Small intestine (tissue), 7 donors: Measurements from ENCODE around the gene CUTC. TPM values are rescaled to one million over a fixed set of nuclear protein-coding genes. Genes with fewer than 3 reads are reported as not detected.

ENCODE experiments used
- DNase-seq, 2 donors: peaks; one replicate each; pipeline versions ENCODE4 v3.0.0 to v3.0.0-alpha.2; 2013
- FAIRE-seq: peaks from 2 replicates; lab custom pipeline; 2012; peaks lifted over from hg19 to GRCh38; lab: Jason Lieb, UNC
- H3K27ac ChIP-seq, 3 donors: one replicate each; pipeline ENCODE4 v1.5.1; 2013; ENCODE audit warnings: low read length in 2 of 3, mild to moderate bottlenecking in 2 of 3, control low read depth in 1 of 3, inconsistent platforms in 1 of 3, low read depth in 1 of 3, moderate library complexity in 1 of 3
- H3K27me3 ChIP-seq, 3 donors: one replicate each; pipeline ENCODE4 v1.6.1; 2013; ENCODE audit warnings: low read length in 3 of 3, inconsistent platforms in 1 of 3; ENCODE audit not compliant: control insufficient read depth in 3 of 3, insufficient read depth in 3 of 3
- H3K36me3 ChIP-seq, 3 donors: one replicate each; pipeline ENCODE4 v1.6.1; 2013; ENCODE audit warnings: low read length in 3 of 3, inconsistent platforms in 1 of 3, low read depth in 1 of 3, mild to moderate bottlenecking in 1 of 3, moderate library complexity in 1 of 3; ENCODE audit not compliant: control insufficient read depth in 3 of 3, insufficient read depth in 2 of 3
- H3K4me1 ChIP-seq, 3 donors: one replicate each; pipeline ENCODE4 v1.6.1; 2013; ENCODE audit warnings: low read length in 2 of 3, inconsistent platforms in 1 of 3, low read depth in 1 of 3, mild to moderate bottlenecking in 1 of 3, moderate library complexity in 1 of 3; ENCODE audit not compliant: control insufficient read depth in 3 of 3, insufficient read depth in 2 of 3
- H3K4me3 ChIP-seq, 3 donors: one replicate each; pipeline ENCODE4 v1.5.1; 2013; ENCODE audit warnings: low read length in 3 of 3, control low read depth in 1 of 3, inconsistent platforms in 1 of 3, low read depth in 1 of 3, mild to moderate bottlenecking in 1 of 3, moderate library complexity in 1 of 3
- H3K9me3 ChIP-seq, 2 donors: one replicate each; pipeline ENCODE4 v1.6.1; 2013; ENCODE audit warnings: low read depth in 1 of 2, low read length in 1 of 2; ENCODE audit not compliant: control insufficient read depth in 2 of 2, insufficient read depth in 1 of 2
- WGBS, 3 donors: extraction: QIAGEN DNeasy Blood & Tissue Kit; methylation state at CpG; one replicate each; pipeline ENCODE4 v1.1.7; 2013; 5-methylcytosine and 5-hydroxymethylcytosine counted together
- polyA plus RNA-seq, 4 donors: library from polyadenylated mRNA; stranded (reverse) in 3 of 4; unstranded in 1 of 4; fragments of 200-250 nt in 3 of 4; fragments of 120-200 nt in 1 of 4; gene quantifications; one replicate each; pipeline versions ENCODE4 v1.2.1 to v1.2.3, GENCODE V29; 2013
- donor health status: healthy with polysubstance abuse.
- donor health status: control.
- donor health status: control.
- donor health status: Bipolar disorder and iron deficiency.
- donor health status: healthy.

Gene CUTC
- polyA plus RNA-seq, 4 donors: 21.1 to 24.3 (median 21.6) TPM

DNA sequence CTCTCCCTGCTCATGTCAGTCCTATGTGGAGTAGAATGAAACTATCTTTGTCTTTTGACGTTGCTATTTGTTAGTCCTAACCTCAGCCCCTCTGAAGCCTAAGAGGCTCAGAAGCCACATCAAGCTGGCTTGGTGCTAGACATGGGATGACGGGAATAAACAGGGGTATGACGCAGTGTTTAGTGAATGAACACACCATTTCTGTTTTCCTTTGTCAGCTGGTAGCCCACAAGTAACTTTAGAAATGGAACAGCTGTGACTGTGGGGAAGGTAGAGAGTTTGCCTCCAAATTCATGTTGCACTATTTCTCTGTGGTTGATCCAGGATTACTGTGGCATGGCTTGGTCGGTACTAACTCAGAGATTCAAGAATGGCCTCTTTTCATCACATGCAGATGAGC lies 31.4 kb upstream of the CUTC start:
- H3K4me1 ChIP-seq: no peaks in the 10 kb centered on the region
- H3K27ac ChIP-seq: no peak overlapping the region
- no peaks in the 10 kb centered on the region for H3K9me3 ChIP-seq
- 91 to 96% (median 95%) methylated on average over 4 of the region's 4 CpGs for WGBS, 3 donors
- H3K27me3 ChIP-seq: no peaks in the 10 kb centered on the region
- H3K36me3 ChIP-seq: peaks cover 27 to 53% (median 48%) of the 10 kb centered on the region in 3 donors
- DNase-seq (no peak), FAIRE-seq (no peak)
- no peak overlapping the region for H3K4me3 ChIP-seq

DNA sequence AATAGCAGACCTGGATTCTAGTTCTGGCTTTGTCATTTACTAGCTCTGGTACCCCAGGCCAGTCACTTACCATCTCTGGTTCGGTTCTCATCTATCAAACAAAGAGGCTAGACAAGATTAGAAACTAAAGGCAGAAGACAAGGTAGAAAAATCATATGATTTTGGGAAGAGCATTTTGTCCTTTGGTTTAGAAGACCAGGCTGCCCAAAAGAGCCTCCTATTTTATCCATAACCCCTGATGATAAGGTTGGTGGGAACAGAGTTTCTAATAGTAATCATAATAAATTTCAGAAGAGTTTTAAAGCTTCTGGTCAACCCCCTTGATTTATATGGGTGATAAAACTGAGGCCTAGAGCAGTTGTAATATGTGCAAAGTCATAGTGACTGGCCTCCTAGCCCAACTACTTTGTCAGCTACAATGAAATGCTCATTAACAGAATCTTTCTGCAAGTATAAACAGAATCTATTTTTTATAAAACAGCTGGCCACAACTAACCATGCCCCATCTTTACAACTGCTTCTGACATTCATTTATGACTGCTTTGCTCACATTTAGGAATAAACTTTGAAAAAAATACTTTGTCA lies 23.5 kb upstream of the CUTC start:
- WGBS, 3 donors: 89 to 97% (median 92%) methylated on average over 1 of the region's 1 CpG
- H3K9me3 ChIP-seq: no peaks in the 10 kb centered on the region
- no peak for DNase-seq
- FAIRE-seq: no peak
- no peak overlapping the region for H3K4me3 ChIP-seq
- H3K27me3 ChIP-seq: no peaks in the 10 kb centered on the region
- no peaks in the 10 kb centered on the region for H3K4me1 ChIP-seq
- peaks cover 15 to 27% (median 27%) of the 10 kb centered on the region in 3 donors for H3K36me3 ChIP-seq
- no peak overlapping the region for H3K27ac ChIP-seq

DNA sequence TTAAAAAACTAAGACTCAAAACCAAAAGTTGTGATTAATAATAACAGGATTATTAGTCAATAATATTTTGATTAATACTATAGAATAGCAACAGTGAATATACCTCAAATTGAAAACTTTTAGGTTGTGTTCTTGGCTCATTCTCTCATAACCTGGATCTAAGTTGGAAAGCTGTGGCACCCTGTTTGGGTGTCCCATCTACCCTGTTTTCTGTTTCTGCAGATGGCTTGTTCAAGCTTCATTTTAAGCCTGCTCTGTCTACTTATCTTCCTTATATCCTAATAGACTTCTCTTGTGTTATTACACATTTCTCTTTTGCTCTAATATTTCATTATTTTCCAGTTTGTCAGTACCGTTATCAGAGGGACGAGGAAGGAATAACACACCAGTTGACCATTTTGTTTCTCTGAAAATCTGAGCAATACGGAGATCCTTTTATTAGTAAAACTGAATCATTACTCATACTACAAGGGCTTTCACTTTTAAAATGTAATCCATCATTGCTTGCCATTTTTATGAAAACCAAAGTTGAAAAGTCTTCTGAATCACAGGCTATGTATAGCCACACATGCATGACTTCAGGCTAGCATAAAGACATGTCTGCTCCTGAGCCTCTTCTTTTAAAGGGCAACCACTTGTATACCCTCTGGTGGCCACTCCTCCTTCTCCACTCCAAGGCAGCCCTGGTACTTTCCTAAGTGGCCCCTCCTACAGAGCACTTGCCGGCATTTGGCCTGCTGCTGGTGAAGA lies 22.4 kb upstream of the CUTC start:
- FAIRE-seq: no peak
- peaks cover 11 to 23% (median 22%) of the 10 kb centered on the region in 3 donors for H3K36me3 ChIP-seq
- WGBS, 3 donors: 63 to 84% (median 68%) methylated on average over 4 of the region's 4 CpGs
- DNase-seq: no peak
- H3K27ac ChIP-seq: no peak overlapping the region
- no peaks in the 10 kb centered on the region for H3K9me3 ChIP-seq
- no peaks in the 10 kb centered on the region for H3K27me3 ChIP-seq
- H3K4me1 ChIP-seq: no peaks in the 10 kb centered on the region
- H3K4me3 ChIP-seq: no peak overlapping the region

DNA sequence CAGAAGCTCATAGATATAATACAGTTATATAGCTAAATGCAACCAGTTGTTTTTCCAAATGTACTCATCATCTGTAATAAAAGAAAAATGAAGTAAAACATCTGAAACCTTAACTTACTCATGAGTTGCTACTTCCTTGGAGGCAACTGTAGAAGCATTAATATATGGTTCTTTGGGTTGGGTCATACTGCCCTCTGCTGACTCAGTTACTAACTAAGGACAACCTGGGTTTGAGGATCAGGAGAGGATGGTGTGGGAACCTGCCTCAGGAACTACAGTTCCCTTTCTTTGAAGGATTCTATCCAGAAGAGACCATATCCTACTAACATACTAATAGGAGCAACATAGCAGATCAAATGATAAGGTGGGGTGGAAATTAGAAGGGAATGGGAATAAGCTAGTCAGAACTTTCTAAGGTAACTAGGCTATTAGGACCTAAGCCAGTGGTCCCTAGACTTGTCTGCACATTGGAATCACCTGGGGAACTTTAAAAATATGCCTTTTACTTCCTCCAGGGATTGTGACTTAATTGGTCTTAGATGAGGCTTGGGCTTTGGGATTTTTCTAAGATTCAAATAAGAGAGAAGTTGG lies 20.8 kb upstream of the CUTC start:
- FAIRE-seq (no peak), DNase-seq (peak; percentile 57 to 58)
- Histone ChIP-seq H3K4me1 (no peaks in the 10 kb centered on the region), H3K36me3 (peaks cover 6 to 23% (median 18%) of the 10 kb centered on the region in 3 donors), H3K27me3 (no peaks in the 10 kb centered on the region), H3K9me3 (no peaks in the 10 kb centered on the region), H3K4me3 (no peak overlapping the region), H3K27ac (no peak overlapping the region)

DNA sequence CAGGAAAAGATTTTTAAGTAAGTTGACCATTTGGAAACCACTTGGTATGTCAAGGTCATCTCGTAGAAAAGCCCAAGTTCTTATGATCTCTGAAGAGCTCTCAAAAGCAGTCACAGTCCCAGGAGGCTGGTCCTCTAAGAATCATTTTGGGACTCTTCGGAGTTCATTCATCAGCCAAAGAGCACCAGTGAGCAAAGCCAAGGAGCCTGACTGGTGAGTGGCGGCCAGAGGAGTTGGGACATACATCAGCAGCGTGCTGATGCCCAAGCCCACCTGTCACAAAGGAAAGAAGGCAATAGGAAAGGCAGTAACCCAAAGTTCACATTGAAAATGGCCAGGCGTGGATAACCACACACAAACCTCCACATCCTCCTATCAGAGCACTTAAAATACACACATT lies 17.6 kb upstream of the CUTC start:
- Histone ChIP-seq H3K27ac (no peak overlapping the region), H3K9me3 (no peaks in the 10 kb centered on the region), H3K36me3 (peaks cover 6 to 44% (median 28%) of the 10 kb centered on the region in 3 donors), H3K27me3 (no peaks in the 10 kb centered on the region), H3K4me1 (no peaks in the 10 kb centered on the region), H3K4me3 (no peak overlapping the region)
- no peak for DNase-seq
- 87 to 95% (median 91%) methylated on average over 5 of the region's 5 CpGs for WGBS, 3 donors
- FAIRE-seq: no peak

DNA sequence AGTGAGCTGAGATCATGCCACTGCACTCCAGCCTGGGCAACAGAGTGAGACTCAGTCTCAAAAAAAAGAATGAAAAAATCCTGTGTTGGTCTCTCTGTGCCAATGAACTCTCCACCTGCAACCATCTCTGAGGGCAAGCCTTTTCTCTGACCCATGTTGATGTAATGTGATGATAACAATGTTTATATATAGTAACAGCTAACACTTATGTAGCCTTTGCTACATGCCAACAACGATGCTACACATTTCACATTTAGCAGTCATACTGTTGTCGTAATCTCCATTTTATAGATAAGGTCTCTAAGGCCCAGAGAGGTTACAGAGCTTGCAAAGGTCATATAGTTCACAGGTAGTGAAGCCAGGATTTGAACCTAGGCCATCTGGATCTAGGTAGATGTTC lies 11.6 kb upstream of the CUTC start:
- FAIRE-seq: no peak

DNA sequence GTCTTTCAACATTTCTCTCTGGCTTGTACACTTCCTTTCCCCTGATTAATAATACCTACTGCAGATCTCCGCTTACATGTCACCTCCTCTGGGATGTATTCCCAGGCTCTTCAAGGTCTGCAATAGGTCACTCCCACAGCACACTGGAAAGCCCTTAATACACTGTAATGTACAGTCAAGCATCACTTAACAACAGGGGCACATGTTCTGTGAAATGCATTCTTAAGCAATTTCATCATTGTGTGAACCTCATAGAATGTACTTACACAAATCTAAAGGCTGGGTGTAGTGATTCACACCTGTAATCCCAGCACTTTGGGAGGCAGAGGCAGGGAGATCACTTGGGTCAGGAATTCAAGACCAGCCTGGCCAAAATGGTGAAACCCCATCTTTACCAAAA lies 2.0 kb upstream of the CUTC start:
- 94 to 96% (median 96%) methylated on average over 1 of the region's 1 CpG for WGBS, 3 donors
- H3K4me3 ChIP-seq: no peak overlapping the region
- H3K4me1 ChIP-seq: peaks cover 0 to 12% (median 1%) of the 10 kb centered on the region in 3 donors
- DNase-seq (no peak), FAIRE-seq (no peak)
- no peaks in the 10 kb centered on the region for H3K9me3 ChIP-seq
- H3K27ac ChIP-seq: no peak overlapping the region
- peaks cover 2 to 18% (median 8%) of the 10 kb centered on the region in 3 donors for H3K36me3 ChIP-seq
- H3K27me3 ChIP-seq: no peaks in the 10 kb centered on the region

More for the DNA sequence above, 11.6 kb upstream of the CUTC start:
- no peaks in the 10 kb centered on the region for H3K27me3 ChIP-seq
- DNase-seq: no peak
- peak overlapping the region in 1 of 3 donors; percentile 14 for H3K4me3 ChIP-seq
- no peaks in the 10 kb centered on the region for H3K4me1 ChIP-seq
- 64 to 87% (median 83%) methylated on average over 2 of the region's 2 CpGs for WGBS, 3 donors
- no peak overlapping the region for H3K27ac ChIP-seq
- no peaks in the 10 kb centered on the region for H3K9me3 ChIP-seq
- peaks cover 9 to 47% (median 20%) of the 10 kb centered on the region in 3 donors for H3K36me3 ChIP-seq

DNA sequence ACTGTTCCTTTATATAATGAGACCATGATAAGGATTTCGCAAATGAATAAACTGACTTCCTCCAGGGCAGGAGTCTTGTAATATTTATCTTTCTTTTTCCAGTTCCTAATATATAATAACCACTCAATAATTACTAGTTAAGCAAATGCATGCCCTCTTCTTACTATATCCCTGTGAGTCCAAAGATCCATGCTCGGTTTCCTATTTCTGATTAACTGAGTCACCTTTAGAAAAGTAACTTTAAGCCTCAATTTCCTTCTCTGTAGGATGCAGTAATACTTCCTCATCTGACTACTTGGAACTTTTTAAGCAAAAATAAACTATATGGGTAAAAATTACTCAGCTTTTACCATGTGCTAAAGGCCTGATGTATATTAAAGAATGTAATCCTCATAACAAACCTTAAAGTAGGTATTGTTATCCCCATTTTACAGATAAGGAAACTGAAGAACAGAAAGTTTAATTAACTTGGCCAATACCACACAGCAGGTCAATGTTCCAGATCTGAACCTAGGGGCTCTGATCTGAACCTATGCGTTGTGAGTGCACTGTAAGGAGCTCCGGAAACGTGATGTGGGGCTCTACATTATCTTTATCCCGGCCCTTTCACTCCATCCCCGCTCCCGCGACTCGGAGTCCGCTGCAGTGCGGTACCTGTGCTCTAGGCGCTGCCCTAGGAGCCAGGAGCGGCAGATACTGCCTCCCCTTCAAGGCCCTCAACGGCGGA lies 565 bp upstream of the CUTC start:
- Histone ChIP-seq H3K36me3 (peaks cover 4 to 12% (median 9%) of the 10 kb centered on the region in 3 donors), H3K27ac (peak overlapping the region; percentile 88 to 96 (median 95)), H3K27me3 (no peaks in the 10 kb centered on the region), H3K9me3 (no peaks in the 10 kb centered on the region), H3K4me3 (peak overlapping the region; percentile 65 to 97 (median 97)), H3K4me1 (peaks cover 0 to 12% (median 1%) of the 10 kb centered on the region in 3 donors)
- DNase-seq (peak; percentile 45 to 52), FAIRE-seq (no peak)
- WGBS, 3 donors: 1 to 5% (median 2%) methylated on average over 16 of the region's 16 CpGs
